Thymus (tissue), 11 donors: ENCODE results near the gene CFAP299. TPM values are rescaled to one million over a fixed set of nuclear protein-coding genes. Genes with fewer than 3 reads are reported as not detected.

Source experiments
- DNase-seq, 9 donors: peaks; one replicate each; pipeline ENCODE4 v3.0.0-alpha.2; 2013; ENCODE audit warnings: low spot score in 9 of 9, low read depth in 6 of 9, missing footprints in 1 of 9
- H3K27ac ChIP-seq, 2 donors: one replicate each; pipeline ENCODE4 v1.5.1; 2013; ENCODE audit warnings: control low read depth in 1 of 2, low read depth in 1 of 2, low read length in 1 of 2, mild to moderate bottlenecking in 1 of 2, moderate library complexity in 1 of 2
- H3K27me3 ChIP-seq, 2 donors: one replicate each; pipeline ENCODE4 v1.5.1; 2013; ENCODE audit warnings: low read length in 1 of 2; ENCODE audit not compliant: control insufficient read depth in 2 of 2, insufficient read depth in 1 of 2
- H3K36me3 ChIP-seq, 2 donors: one replicate each; pipeline ENCODE4 v1.5.1; 2013; ENCODE audit warnings: low read length in 1 of 2, mild to moderate bottlenecking in 1 of 2, moderate library complexity in 1 of 2; ENCODE audit not compliant: control insufficient read depth in 2 of 2, insufficient read depth in 2 of 2
- H3K4me1 ChIP-seq, 2 donors: one replicate each; pipeline ENCODE4 v1.5.1; 2013; ENCODE audit warnings: low read length in 2 of 2; ENCODE audit not compliant: control insufficient read depth in 2 of 2, insufficient read depth in 2 of 2
- H3K4me3 ChIP-seq, 2 donors: one replicate each; pipeline ENCODE4 v1.5.1; 2013; ENCODE audit warnings: low read length in 2 of 2, control low read depth in 1 of 2, mild to moderate bottlenecking in 1 of 2
- H3K9me3 ChIP-seq, 2 donors: one replicate each; pipeline ENCODE4 v1.5.1; 2013; ENCODE audit warnings: low read length in 1 of 2, mild to moderate bottlenecking in 1 of 2; ENCODE audit not compliant: control insufficient read depth in 2 of 2, insufficient read depth in 1 of 2
- WGBS: extraction: QIAGEN DNeasy Blood & Tissue Kit; methylation state at CpG from one replicate; pipeline ENCODE4 v1.1.7; 2013; 5-methylcytosine and 5-hydroxymethylcytosine counted together
- polyA plus RNA-seq: library from polyadenylated mRNA; stranded (reverse); fragments of 200-250 nt; gene quantifications from one replicate; pipeline ENCODE4 v1.2.3, GENCODE V29; 2013
- total RNA-seq: library from RNA; stranded (reverse); fragments of 120-200 nt; gene quantifications from one replicate; pipeline ENCODE4 v1.2.4, GENCODE V29; 2013
- donor health status: healthy.

The CFAP299 gene
- total and polyA plus RNA-seq, 2 donors: 0.18 to 1.0 TPM

DNA sequence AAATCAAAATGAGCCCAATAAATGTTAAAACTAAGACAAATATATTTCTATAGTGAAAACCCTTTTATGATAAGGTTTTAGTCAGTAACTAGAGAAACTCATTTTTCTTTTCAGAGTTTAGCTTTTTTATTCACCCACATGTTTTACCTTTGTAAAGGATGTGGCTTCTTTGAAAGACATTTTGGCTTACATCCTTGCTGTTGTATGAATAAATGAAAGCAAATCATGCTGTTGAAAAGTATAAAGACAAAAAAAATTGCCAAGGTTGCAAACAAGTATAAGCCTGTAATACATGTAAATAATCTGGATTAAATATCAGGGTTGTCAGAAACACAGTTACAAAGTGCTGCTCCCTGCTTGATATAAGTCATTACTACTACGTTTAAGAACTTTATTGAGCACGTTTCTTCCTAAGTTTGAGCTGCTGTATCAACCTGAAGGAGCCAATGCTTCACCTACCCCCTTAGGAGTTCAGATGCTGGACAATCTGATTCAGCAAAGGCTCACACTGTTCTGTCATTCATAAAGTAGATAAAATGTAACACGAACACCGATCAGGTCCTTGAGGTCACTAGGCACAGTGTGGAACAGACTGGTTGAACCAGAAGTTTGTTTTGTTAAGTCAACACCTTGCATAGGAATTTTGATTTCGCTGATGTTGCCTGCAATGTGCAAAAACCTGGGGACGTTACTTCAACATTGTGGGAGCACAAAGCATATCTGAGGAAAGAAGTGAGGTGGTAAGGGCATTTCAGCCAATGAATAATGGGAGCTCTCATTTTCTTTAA, 373.7 kb downstream of the CFAP299 start:
- Histone ChIP-seq H3K36me3 (no peaks in the 10 kb centered on the region), H3K27me3 (no peaks in the 10 kb centered on the region), H3K4me3 (no peak overlapping the region), H3K27ac (no peak overlapping the region), H3K4me1 (peaks cover 0 to 3% of the 10 kb centered on the region in 2 donors), H3K9me3 (no peaks in the 10 kb centered on the region)
- DNase-seq: peak in 4 of 9 donors; percentile 8 to 63 (median 20)
- WGBS: 82% methylated on average over 6 of the region's 6 CpGs

DNA sequence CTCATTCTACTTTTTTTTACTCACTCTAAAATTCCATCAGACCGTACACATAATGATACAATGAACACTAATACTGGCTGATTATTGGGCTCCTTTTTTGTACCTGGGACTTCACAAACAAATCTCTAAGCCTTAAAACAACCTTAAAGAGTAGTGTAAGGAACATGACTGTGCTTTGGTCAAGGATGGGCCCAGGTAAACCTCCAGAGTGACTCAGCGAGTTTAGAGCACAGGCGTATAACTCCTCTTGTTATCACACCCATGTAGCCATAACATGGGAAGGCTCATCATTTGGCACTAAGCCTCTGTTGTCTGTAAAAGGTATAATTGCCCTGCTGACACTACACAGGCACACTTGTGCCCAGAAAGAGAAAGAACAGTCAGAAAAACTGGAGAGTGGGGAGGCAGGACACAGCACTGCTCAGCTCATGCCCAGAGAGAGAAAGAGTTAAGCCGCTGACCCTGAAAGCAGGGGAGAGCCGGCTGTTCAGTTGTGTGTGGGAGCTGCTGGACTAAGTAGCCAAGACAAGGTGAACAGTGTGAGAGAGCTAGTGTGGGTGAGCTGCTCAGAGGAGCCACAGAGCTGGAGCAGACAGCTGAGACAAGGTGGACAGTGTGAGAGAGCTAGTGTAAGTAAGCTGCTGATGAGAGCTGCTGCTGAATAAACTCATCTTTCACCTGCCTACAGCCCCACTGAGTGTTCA, 375.4 kb downstream of the CFAP299 start:
- Histone ChIP-seq H3K4me1 (peaks cover 0 to 3% of the 10 kb centered on the region in 2 donors), H3K27me3 (no peaks in the 10 kb centered on the region), H3K36me3 (no peaks in the 10 kb centered on the region), H3K27ac (no peak overlapping the region), H3K4me3 (no peak overlapping the region), H3K9me3 (no peaks in the 10 kb centered on the region)
- WGBS: 85% methylated on average over 5 of the region's 5 CpGs
- no peak for DNase-seq

DNA sequence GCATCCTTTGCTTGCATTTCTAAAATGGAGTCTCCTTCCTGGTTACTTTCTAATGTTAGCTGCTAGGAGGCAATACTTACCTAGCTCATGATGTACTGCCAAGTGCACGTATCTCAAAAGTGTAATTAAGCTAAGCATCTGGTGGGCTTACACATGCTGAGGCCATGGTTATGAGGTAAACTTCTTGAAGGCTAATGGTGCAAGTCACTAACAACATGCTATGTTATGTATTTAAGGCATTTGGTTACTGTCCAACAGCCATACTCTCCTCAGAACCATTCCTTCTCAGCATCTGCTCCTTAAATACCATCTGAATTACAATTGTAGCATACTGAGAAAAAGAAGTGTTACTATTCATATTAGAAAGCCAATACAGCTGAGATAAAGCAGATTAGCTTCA, 376.4 kb downstream of the CFAP299 start:
- no peaks in the 10 kb centered on the region for H3K27me3 ChIP-seq
- H3K4me3 ChIP-seq: no peak overlapping the region
- DNase-seq: no peak
- H3K27ac ChIP-seq: no peak overlapping the region
- no peaks in the 10 kb centered on the region for H3K36me3 ChIP-seq
- WGBS: 95% methylated on average over 1 of the region's 1 CpG
- H3K9me3 ChIP-seq: no peaks in the 10 kb centered on the region
- peaks cover 0 to 3% of the 10 kb centered on the region in 2 donors for H3K4me1 ChIP-seq

DNA sequence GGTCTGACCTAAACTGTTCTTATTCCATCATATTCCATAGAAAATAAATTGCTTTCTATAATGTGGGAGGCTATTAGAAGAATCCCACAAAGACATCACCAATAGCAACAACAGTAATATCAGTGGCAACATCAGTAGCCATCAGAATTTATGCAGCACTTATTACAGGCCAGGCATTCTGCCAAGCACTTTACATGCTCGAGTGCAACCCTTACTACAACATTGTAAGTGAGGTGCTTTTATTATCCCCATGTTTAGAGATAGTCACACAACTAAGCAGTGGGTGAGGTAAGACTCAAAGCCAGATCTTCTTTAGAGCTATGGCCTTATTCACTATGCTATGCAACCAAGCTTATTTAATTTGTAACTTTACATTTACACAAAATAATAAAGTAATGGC, 377.9 kb downstream of the CFAP299 start:
- Histone ChIP-seq H3K27me3 (no peaks in the 10 kb centered on the region), H3K27ac (no peak overlapping the region), H3K4me3 (no peak overlapping the region), H3K36me3 (no peaks in the 10 kb centered on the region), H3K4me1 (peaks cover 0 to 3% of the 10 kb centered on the region in 2 donors), H3K9me3 (no peaks in the 10 kb centered on the region)
- WGBS: 78% methylated on average over 1 of the region's 1 CpG
- DNase-seq: no peak

DNA sequence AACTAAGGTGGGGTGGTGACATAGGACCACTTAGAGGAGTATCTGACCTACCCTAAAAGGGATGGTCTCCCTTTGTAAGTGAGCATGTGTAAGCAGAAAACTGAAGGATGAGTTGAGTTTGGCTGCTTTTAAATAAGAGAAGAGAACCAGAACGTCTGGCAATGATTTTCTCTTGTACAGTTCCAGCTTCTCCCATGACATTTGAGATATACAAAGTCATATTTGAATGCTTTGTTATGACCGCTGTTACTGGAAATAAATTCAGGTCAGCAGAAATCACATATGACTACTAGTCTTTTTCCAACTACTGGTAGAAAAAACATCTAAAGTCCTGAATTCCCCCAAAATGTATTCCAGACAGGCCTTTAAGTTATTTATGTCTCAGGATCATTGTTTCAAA, 381.7 kb downstream of the CFAP299 start:
- H3K27me3 ChIP-seq: no peaks in the 10 kb centered on the region
- H3K27ac ChIP-seq: no peak overlapping the region
- no peak overlapping the region for H3K4me3 ChIP-seq
- peaks cover 0 to 1% of the 10 kb centered on the region in 2 donors for H3K9me3 ChIP-seq
- no peaks in the 10 kb centered on the region for H3K36me3 ChIP-seq
- no peaks in the 10 kb centered on the region for H3K4me1 ChIP-seq
- DNase-seq: peak in 1 of 9 donors; percentile 6
- 80% methylated on average over 2 of the region's 2 CpGs for WGBS

DNA sequence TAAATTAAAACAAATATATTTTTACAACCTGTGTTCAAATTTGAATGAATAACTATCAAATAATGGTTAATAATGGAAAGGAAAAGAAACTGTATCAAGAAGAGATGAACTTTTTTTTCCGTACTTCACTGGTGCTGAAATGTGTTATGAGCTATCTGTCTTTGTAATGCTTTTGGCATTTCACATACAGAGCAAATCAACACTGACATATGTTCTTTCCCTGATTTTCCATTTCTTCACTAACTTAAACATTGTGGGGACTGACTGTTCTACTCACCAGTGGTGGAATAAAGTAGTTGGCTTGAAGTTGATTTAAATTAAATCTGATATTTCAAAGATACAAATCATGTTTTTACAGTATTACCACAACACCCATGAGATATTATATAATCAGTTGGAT, 390.9 kb downstream of the CFAP299 start:
- H3K36me3 ChIP-seq: no peaks in the 10 kb centered on the region
- H3K27ac ChIP-seq: no peak overlapping the region
- H3K9me3 ChIP-seq: peaks cover 0 to 2% of the 10 kb centered on the region in 2 donors
- H3K27me3 ChIP-seq: no peaks in the 10 kb centered on the region
- no peaks in the 10 kb centered on the region for H3K4me1 ChIP-seq
- no peak for DNase-seq
- WGBS: 92% methylated on average over 1 of the region's 1 CpG
- no peak overlapping the region for H3K4me3 ChIP-seq

DNA sequence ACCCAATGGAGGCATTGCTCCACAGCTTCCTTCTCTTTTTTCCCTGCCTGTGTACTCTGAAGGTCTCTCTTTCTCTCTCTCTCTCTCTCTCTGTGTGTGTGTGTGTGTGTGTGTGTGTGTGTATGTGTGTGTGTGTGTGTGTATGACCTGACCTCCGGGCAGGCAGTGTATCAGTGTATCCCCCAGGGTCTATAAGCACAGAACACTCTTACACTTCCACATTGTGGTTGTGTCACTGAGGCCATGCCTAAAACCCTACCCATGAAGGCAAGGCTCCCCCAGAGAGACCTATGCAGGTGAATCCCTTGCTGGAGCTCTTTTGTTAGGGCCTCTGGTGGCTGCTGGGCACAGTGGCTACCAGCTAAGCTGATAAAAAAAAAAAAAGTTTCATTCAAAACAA, 394.6 kb downstream of the CFAP299 start:
- no peaks in the 10 kb centered on the region for H3K36me3 ChIP-seq
- no peaks in the 10 kb centered on the region for H3K4me1 ChIP-seq
- H3K4me3 ChIP-seq: no peak overlapping the region
- no peaks in the 10 kb centered on the region for H3K27me3 ChIP-seq
- no peak overlapping the region for H3K27ac ChIP-seq
- WGBS: 83% methylated on average over 1 of the region's 1 CpG
- H3K9me3 ChIP-seq: no peaks in the 10 kb centered on the region
- no peak for DNase-seq

DNA sequence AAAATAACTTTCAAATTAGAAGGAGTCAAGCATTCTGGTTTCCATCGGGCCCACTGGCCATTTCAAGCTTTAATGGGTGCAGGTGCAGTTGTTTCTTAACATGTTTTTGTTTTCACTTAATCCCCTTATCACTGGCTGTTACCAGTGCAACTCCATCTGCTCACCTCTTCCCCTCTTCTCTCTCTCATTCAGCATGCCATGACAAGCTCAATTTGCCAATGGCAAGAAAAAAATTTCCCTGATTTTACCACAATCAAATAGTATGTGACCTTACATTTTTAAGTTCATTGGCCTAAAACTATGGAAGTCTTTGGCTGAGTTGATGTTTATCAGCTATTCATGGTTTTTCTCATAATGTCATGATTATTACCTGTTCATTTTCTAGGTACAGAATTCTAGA, 395.9 kb downstream of the CFAP299 start:
- Histone ChIP-seq H3K36me3 (no peaks in the 10 kb centered on the region), H3K4me3 (no peak overlapping the region), H3K9me3 (no peaks in the 10 kb centered on the region), H3K27ac (no peak overlapping the region), H3K27me3 (no peaks in the 10 kb centered on the region), H3K4me1 (no peaks in the 10 kb centered on the region)
- DNase-seq: no peak
- WGBS: 82% methylated on average over 1 of the region's 1 CpG

DNA sequence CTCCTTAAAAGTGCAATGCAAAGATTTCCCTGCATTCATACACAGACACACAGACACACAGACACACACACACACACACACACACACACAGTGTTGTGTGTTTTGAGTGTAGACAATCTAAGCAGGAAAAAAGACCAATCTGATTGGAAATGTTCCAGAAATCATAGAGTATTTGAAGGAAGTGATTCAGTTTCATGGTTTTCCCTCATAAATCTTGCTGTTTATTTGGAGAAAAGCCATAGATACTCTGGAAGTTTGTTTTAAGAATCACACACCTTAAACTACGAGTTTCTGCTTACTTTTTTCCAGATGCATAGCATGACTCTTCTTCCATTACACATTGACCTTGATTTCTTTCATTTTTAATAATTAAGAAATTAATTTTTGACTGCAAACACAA, 396.5 kb downstream of the CFAP299 start:
- no peak for DNase-seq
- no peaks in the 10 kb centered on the region for H3K9me3 ChIP-seq
- no peaks in the 10 kb centered on the region for H3K27me3 ChIP-seq
- no peak overlapping the region for H3K27ac ChIP-seq
- H3K4me1 ChIP-seq: no peaks in the 10 kb centered on the region
- 9% methylated on average over 1 of the region's 1 CpG for WGBS
- no peaks in the 10 kb centered on the region for H3K36me3 ChIP-seq
- no peak overlapping the region for H3K4me3 ChIP-seq
